HG03139 (cell line): ENCODE data around the gene UBE3A.
A peak's percentile ranks its signal among the peaks of the same experiment; 100 is the strongest.
"Not testable (repeated sequence)": the region's sequence is repeated elsewhere in the genome, so short reads cannot be mapped to it uniquely, and the experiment has no call there.

Source experiments
- ATAC-seq: cut with Tn5 transposase; IDR thresholded peaks from one replicate; pipeline ENCODE4 v1.9.1; 2021; ENCODE audit not compliant: unreplicated experiment

The UBE3A gene

GRCh38 chr15:25438601-25439368 lies at the start of gene UBE3A:
Gene UBE3A, minus strand, starts transcription at chr15:25439024. Its CDS starts 29,917 bp downstream, at chr15:25409107.
- ATAC-seq, result peak; percentile 88

GRCh38 chr15:25487226-25487884 lies 48.5 kb upstream of the UBE3A start:
- ATAC-seq, result no peak

GRCh38 chr15:25486051-25486450 lies 47.2 kb upstream of the UBE3A start:
- ATAC-seq, result no peak

DNA sequence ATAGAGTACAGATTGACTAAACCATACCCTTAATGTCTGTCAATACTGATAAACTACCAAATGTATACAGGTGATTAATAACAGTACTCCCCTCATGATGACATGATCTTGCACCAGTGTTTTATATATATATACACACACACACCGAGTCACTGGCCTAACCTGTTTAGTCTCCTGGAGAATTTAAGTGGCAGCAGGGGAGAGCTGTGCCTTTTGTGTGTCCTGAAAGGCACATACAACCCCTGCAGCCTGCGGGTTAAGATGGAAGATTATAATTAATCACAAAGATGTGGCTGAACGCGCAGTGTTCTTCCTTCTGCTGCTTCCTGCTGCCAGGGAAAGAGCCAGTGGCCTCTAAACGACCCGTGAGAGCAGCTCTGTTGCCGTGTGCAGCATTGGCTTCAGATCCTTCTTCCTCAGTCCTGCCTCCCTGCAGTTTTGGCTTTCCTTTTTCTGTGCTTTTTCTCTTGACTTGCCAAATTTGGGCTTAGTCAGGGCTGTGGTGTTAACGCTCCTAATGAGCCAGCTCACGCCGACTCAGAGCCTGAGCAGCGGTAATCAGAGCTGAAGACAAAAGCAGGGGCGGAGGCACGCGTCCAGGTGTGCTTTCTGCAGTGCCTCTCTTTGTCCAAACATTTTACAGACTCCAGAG lies 42.5 kb upstream of the UBE3A start:
- no peak for ATAC-seq

GRCh38 chr15:25478313-25478712 lies 39.5 kb upstream of the UBE3A start:
- no peak for ATAC-seq

DNA sequence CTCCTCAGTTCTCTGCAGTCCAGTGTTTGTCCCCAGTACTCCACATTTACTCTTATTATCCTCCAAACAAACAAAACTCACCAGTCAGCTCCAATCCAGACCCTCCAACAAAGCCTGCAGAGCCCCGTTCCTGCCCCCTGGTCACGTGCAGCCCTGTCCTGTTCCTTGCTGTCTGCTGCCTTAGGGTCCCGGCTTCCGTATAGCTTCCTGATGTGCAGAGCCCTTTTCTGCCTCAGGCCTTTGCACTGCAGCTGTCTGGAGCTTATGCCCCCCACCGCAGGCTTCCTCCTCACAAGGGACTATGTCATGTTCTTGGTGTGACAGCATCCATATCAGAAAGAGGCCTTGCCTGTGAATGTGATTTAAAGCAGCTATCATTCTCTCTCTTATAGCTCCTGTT lies 39.0 kb upstream of the UBE3A start:
- ATAC-seq, result no peak

DNA sequence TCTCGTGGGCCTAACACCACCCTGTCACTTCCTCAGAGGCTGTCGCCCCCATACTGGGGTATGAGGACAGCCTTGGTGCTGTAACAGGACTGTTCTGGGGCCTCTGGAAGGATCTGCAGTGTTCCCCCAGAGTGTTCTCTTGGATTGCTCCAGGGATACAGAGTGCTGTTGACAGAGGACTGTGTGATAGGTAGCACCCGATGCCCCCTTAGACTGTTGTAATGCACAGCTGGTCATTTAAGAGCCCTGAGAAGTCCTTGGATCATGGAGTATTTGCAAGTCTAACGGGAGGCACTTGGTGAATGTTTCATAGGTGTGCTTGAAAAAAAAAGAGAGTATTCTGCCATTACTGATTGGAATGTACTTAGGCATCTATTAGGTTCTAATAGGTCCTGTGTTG lies 35.4 kb upstream of the UBE3A start:
- no peak for ATAC-seq

GRCh38 chr15:25470230-25470629 lies 31.4 kb upstream of the UBE3A start:
- ATAC-seq, result no peak

- no peak for ATAC-seq
Measured at GRCh38 chr15:25469377-25469776, 30.6 kb upstream of the UBE3A start.

- ATAC-seq, result no peak
Measured at GRCh38 chr15:25468611-25469010, 29.8 kb upstream of the UBE3A start.

DNA sequence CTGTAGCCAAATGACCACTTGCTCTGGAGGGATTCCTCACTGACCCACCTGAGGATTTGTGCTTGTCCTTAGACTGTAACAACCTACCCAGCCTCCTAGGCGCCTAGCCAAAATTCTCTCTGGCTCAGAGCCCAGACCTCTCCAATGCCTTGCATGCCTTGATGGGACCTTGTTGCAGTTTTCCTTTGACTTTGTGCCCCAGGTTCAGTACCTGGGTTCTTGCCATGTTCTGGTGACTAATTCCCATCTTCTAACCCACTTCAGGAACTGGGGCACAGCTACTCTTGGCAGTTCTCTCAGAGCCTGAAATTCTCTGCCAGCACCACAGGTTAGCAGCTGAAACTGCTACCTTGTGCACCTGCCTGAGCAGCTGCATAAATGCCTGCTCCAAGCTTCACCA lies 27.0 kb upstream of the UBE3A start:
- no peak for ATAC-seq

- no peak for ATAC-seq
Measured at GRCh38 chr15:25464784-25465183, 26.0 kb upstream of the UBE3A start.

DNA sequence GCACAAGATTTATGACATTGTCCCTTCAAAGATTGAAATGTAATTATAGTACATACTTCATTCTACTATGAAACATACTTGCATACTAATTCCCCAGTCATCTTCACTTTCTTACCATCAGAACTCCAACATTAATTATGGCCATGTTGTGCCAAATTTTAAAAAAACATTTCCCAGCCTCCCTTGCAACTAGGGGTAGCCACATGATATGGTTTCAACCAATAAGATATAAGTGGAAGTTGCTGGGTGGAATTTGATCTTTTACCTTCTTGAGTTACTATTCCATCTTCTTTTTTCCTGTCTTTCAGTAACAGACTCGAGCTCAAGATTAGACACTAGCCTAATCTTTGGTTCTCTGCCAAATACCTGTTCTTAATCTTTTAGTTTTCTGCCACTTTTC lies 25.6 kb upstream of the UBE3A start:
- ATAC-seq, result no peak

GRCh38 chr15:25456196-25456595 lies 17.4 kb upstream of the UBE3A start:
- no peak for ATAC-seq

GRCh38 chr15:25455226-25455625 lies 16.4 kb upstream of the UBE3A start:
- no peak for ATAC-seq

DNA sequence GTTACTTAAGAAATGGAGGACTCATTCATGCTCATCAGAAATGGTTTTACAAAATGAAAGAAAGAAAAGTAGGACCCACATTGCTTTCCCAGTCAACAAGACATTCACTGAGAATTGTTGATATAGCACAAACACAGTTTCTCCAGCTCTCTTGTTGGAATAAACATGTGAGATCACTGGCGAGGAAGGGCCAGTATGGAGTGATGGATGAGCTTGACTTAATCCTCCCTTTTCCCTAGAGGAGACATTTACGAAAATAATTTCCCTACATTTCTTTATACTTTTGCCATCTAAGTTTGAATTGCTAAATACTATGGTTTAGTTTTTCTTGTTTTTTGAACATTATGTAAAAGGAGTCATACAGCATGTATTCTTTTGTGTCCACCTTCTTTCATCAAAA lies 15.9 kb upstream of the UBE3A start:
- ATAC-seq, result no peak

- not testable (repeated sequence) for ATAC-seq
Measured at GRCh38 chr15:25453246-25453645, 14.4 kb upstream of the UBE3A start.

DNA sequence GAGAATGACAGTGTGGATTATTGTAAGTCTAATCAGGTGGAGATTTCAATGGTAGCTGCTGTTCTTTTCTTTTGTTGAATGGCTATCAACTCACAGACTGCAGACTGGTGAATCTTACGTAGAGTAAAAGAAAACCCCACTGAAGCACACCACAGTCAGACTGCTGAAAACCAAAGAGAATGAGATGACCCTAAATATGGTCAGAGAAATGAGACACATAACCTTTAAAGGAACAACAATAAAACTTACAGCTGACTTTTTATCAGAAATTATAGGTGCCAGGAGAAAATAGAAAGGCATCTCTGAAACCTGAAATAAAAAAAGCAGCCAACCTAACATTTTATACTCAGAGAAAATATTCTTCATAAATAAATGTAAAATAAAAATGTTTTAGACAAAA lies 12.7 kb upstream of the UBE3A start:
- ATAC-seq, result no peak

GRCh38 chr15:25450163-25450562 lies 11.3 kb upstream of the UBE3A start:
- ATAC-seq, result no peak

DNA sequence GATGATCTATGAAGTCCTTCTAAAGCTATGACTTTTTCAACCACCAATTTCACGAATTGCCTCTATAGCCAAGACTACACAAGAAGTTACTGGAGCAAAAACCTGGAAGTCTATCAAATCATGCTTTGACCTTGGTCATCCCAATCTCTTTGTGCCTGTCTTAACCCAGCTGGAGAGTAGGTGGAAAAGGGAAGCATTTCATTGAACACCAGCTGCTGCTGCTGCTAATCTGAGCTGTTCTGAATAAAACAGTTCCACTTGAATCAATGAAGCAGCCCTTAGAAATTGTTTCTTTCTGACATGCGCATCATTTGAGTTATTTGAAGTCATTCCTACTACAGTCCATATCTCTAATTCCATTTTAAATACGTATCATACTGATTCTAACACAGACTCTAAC lies 7.3 kb upstream of the UBE3A start:
- ATAC-seq, result no peak

- ATAC-seq, result no peak
Measured at GRCh38 chr15:25445412-25445811, 6.6 kb upstream of the UBE3A start.

DNA sequence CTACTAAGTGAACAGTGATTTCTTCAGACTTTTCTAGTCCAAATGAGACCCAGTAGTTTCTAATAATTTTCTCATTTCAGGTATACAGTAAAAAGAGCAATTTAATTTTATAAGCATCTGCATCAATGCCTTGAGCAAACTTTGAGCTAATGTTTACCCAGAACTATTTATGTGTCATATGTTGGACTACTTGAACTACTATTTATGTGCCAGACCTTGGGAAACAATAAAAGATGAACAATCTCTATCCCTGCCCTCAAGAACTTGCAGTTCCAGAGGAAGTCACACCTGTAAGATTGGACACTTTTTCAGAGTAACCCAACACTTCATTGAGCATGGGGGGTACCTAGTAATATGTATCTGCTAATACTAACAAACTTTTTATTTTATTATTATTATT lies 2.3 kb upstream of the UBE3A start:
- ATAC-seq, result no peak
